Embryonic facial prominence (tissue), 1 donor: ENCODE measurements around the gene NTM.

Source experiments
- DNase-seq: peaks from one replicate; pipeline ENCODE4 v3.0.0-alpha.2; 2016; ENCODE audit errors: extremely low spot score

Gene NTM

GRCh38 chr11:132205496-132205895 lies 835.1 kb downstream of the NTM start:
- no peak for DNase-seq

- no peak for DNase-seq
These were observed 836.6 kb downstream of the NTM start for GRCh38 chr11:132206993-132207392.

GRCh38 chr11:132208477-132209055 lies 838.2 kb downstream of the NTM start:
- no peak for DNase-seq

GRCh38 chr11:132211479-132211878 lies 841.1 kb downstream of the NTM start:
- no peak for DNase-seq

- DNase-seq, result no peak
These were observed 847.4 kb downstream of the NTM start for GRCh38 chr11:132217856-132218255.

GRCh38 chr11:132220474-132220873 lies 850.1 kb downstream of the NTM start:
- DNase-seq, result peak; percentile 67

GRCh38 chr11:132222345-132222744 lies 851.9 kb downstream of the NTM start:
- no peak for DNase-seq

- no peak for DNase-seq
These were observed 856.1 kb downstream of the NTM start for GRCh38 chr11:132226522-132226921.

- no peak for DNase-seq
These were observed 858.4 kb downstream of the NTM start for GRCh38 chr11:132228746-132229325.

- DNase-seq, result no peak
These were observed 861.4 kb downstream of the NTM start for GRCh38 chr11:132231656-132232347.

GRCh38 chr11:132234878-132235277 lies 864.5 kb downstream of the NTM start:
- DNase-seq, result no peak

GRCh38 chr11:132237781-132238180 lies 867.4 kb downstream of the NTM start:
- no peak for DNase-seq

GRCh38 chr11:132238331-132238866 lies 868.0 kb downstream of the NTM start:
- DNase-seq, result no peak

- DNase-seq, result no peak
These were observed 870.0 kb downstream of the NTM start for GRCh38 chr11:132240374-132240773.

GRCh38 chr11:132242632-132243031 lies 872.2 kb downstream of the NTM start:
- DNase-seq, result no peak

GRCh38 chr11:132244846-132245245 lies 874.4 kb downstream of the NTM start:
- DNase-seq, result no peak

- DNase-seq, result no peak
These were observed 875.3 kb downstream of the NTM start for GRCh38 chr11:132245403-132246385.

GRCh38 chr11:132248580-132248979 lies 878.2 kb downstream of the NTM start:
- no peak for DNase-seq

- no peak for DNase-seq
These were observed 878.8 kb downstream of the NTM start for GRCh38 chr11:132249256-132249655.

- DNase-seq, result no peak
These were observed 880.6 kb downstream of the NTM start for GRCh38 chr11:132251061-132251460.

GRCh38 chr11:132253469-132254264 lies 883.3 kb downstream of the NTM start:
- no peak for DNase-seq
